A673 (cell line): ENCODE measurements around the gene ERICH6B.

ENCODE experiments used
- EZH2 ChIP-seq: fragments of 200-600 bp; sonication (generic); IDR thresholded peaks from 2 replicates; pipeline ENCODE4 v1.6.1; 2017; ENCODE audit warnings: borderline replicate concordance, low read depth, mild to moderate bottlenecking, mixed read lengths, antibody characterized with exemption, low read length; ENCODE audit not compliant: poor library complexity, severe bottlenecking
- TF ChIP-seq, protein P1 (sequence below): fragments of 300-800, 200-600 bp; sonication (generic); conservative IDR thresholded peaks from 2 replicates; pipeline ENCODE4 v1.5.1; 2017; ENCODE audit warnings: low read depth, mild to moderate bottlenecking, antibody characterized with exemption, low read length, moderate library complexity, mixed read lengths

DNA sequence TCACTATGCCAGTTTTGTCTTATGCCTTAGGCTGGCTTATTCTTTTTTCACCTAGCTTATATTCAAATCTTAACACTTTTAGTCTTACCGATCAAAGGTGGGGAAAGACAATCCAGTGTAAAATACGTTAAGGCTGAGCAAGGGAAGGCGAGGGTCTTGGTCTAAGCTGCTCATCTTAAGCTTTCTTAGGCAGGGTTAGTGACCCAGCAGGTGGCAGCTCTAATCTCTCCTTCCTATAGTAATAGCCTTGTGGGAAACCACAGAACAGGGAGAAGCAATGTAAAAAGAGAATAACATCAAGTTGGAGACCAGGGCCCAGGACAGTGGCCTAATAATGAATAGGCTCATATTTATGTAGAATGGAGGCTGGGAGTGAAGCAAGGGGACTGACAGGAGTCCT is 104.9 kb downstream of the ERICH6B start:
- TF ChIP-seq, protein P1, sequence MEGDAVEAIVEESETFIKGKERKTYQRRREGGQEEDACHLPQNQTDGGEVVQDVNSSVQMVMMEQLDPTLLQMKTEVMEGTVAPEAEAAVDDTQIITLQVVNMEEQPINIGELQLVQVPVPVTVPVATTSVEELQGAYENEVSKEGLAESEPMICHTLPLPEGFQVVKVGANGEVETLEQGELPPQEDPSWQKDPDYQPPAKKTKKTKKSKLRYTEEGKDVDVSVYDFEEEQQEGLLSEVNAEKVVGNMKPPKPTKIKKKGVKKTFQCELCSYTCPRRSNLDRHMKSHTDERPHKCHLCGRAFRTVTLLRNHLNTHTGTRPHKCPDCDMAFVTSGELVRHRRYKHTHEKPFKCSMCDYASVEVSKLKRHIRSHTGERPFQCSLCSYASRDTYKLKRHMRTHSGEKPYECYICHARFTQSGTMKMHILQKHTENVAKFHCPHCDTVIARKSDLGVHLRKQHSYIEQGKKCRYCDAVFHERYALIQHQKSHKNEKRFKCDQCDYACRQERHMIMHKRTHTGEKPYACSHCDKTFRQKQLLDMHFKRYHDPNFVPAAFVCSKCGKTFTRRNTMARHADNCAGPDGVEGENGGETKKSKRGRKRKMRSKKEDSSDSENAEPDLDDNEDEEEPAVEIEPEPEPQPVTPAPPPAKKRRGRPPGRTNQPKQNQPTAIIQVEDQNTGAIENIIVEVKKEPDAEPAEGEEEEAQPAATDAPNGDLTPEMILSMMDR, result no peak
- TF ChIP-seq EZH2, result no peak
